Ureter (tissue), 1 donor: Measurements from ENCODE around the gene GREM1. TPM values are rescaled to one million over a fixed set of nuclear protein-coding genes. Genes with fewer than 3 reads are reported as not detected.

ENCODE experiments used
- DNase-seq: peaks from one replicate; pipeline ENCODE4 v3.0.0-alpha.2; 2020; ENCODE audit warnings: low spot score
- total RNA-seq: library from RNA; stranded (reverse); gene quantifications from one replicate; pipeline ENCODE4 v1.2.4, GENCODE V29; 2023
- donor health status: DM: yes; HTN: yes; CAD: no.

GREM1 gene
- total RNA-seq, 1 donor from 2014 or later: 26.0 TPM

GRCh38 chr15:32694222-32694983, 23.4 kb upstream of the GREM1 start:
- no peak for DNase-seq

- DNase-seq: no peak
Measured at GRCh38 chr15:32698773-32699390, 18.9 kb upstream of the GREM1 start.

GRCh38 chr15:32700501-32701150, 17.2 kb upstream of the GREM1 start:
- no peak for DNase-seq

- no peak for DNase-seq
Measured at GRCh38 chr15:32701863-32702262, 15.9 kb upstream of the GREM1 start.

- DNase-seq: no peak
Measured at GRCh38 chr15:32704395-32704981, 13.3 kb upstream of the GREM1 start.

GRCh38 chr15:32705446-32705845, 12.4 kb upstream of the GREM1 start:
- no peak for DNase-seq

- no peak for DNase-seq
Measured at GRCh38 chr15:32706704-32707103, 11.1 kb upstream of the GREM1 start.

- no peak for DNase-seq
Measured at GRCh38 chr15:32707436-32707835, 10.4 kb upstream of the GREM1 start.

GRCh38 chr15:32709295-32710033, 8.3 kb upstream of the GREM1 start:
- no peak for DNase-seq

GRCh38 chr15:32715276-32715675, 2.5 kb upstream of the GREM1 start:
- DNase-seq: no peak

GRCh38 chr15:32716216-32716914, 1.4 kb upstream of the GREM1 start:
- no peak for DNase-seq

- no peak for DNase-seq
Measured at GRCh38 chr15:32716915-32717425, 834 bp upstream of the GREM1 start.

GRCh38 chr15:32718227-32718820, 520 bp downstream of the GREM1 start:
- DNase-seq: no peak

- no peak for DNase-seq
Measured at GRCh38 chr15:32718821-32719716, 1.3 kb downstream of the GREM1 start.

- DNase-seq: no peak
Measured at GRCh38 chr15:32721596-32721995, 3.8 kb downstream of the GREM1 start.

- DNase-seq: no peak
Measured at GRCh38 chr15:32722136-32722535, 4.3 kb downstream of the GREM1 start.

- DNase-seq: no peak
Measured at GRCh38 chr15:32723171-32723948, 5.6 kb downstream of the GREM1 start.

GRCh38 chr15:32729700-32730395, 12.0 kb downstream of the GREM1 start:
- DNase-seq: no peak
